ENCODE measurements around the gene AUTS2. TPM values are rescaled to one million over a fixed set of nuclear protein-coding genes. Genes with fewer than 3 reads are reported as not detected.

AUTS2 gene
- total RNA-seq, 1 donor from 2014 or later = 0.79 TPM

DNA sequence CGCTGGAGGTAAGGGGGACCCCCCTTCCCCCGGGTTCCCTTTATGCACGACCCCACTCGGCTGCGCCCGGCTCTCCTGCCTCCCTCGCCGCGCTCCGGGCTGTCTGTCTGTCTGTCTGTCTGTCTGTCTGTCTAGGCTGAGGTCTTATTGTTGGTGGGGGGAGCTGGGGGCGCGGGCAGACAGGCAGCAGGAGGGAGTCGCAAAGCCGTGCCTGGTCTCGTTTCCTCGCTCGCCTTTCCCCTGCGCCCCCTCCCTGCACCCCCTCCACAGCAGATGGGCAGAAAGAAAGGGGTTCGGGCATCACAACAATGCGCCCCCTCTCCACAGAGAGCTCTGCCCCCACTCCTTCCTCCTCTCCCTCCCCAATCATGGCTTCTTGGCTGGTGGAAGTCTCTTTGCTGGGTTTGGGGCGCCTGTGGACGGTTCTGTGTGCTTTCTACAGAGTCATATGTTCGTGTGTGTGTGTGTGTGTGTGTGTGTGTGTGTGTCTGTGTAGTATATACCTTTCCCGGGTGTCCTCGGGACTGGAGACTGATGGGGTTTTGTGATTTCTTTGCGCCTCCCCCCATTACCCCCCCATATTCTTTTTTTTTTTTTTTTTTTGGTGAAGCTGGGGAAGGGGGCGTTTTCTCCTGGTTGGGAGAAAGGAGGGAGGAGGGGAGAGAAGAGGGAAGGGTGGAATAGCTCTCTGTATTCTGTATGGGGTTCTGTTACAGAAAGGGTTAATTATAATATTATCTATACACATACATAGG lies 1.9 kb downstream of the AUTS2 start:
- no peak for DNase-seq (ENCODE audit: low read depth in 2 of 2)

DNA sequence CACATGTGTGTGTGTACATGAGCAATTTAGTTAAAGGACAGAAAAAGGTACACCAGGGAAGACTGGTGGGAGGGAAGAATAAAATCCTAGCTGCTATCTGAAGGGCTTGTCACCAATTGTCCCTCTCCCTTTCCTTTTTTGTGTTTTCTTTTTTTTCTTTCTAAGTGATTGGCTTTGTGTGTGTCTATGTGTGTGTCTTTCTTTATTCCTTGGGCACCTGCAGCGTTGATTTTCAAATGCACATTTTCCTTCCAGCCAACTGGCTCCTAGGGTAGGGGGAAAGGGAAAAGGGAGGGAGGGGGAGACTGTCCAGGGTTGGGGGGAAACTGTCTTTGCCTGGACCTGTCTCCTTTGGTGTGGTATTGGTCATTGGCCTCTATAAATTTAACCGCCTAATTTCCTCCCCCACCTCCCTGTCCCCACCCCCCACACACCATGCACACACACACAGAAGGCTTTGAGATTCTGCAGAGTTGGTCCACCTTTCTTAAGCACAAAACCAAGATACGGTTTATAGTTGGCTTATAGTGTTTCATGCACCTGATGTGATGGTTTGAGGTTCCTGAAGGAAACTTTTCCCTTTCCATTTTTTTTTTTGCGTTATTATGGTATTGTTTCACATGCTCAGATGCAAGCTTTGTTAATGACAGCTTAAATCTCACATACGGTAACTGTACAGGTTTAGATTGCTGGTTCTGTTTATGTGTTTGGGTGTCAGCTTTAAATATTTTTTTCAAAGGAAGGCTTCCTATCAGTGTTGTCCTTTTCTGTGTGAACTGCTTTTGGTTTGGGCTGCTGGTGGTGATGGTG lies 2.6 kb downstream of the AUTS2 start:
- no peak for DNase-seq (ENCODE audit: low read depth in 2 of 2)

DNA sequence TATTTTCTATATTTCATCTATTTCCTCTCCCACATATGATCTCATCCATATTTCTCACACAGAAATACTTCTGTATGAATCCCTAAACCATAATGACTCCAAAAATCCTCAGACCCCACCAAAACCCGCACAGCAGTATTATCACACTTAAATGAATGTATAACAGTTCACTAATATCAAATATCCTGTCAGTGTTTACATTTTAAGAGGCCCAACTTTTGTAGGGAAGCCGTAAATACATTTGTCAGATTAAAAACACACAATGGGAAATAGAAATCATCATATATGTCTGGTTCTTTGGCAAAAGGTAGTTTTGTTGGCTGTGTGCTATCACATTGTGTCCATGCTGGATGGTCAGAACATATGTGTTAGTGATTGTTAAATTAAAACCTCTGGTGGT lies 4.2 kb downstream of the AUTS2 start:
- DNase-seq (ENCODE audit: low read depth in 2 of 2) = no peak

DNA sequence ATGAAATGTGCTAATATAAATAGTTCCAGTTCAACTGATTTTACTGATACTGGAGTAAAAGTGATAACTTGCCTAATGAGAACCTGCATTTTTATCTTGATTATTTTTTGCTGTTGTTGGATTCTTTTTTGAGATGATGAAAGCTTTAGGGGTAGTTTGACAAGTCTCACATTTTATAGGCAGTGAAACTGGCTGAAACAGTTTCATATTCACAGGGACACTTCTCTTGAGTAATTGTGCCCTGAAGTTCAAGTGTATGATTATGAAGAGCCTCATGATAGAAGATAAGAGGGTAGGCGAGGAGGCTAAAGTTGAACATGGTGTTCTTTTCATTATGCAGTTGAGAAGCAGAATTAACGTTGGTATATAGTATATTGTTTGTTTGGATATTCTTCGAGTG lies 5.1 kb downstream of the AUTS2 start:
- DNase-seq (ENCODE audit: low read depth in 2 of 2) = no peak

DNA sequence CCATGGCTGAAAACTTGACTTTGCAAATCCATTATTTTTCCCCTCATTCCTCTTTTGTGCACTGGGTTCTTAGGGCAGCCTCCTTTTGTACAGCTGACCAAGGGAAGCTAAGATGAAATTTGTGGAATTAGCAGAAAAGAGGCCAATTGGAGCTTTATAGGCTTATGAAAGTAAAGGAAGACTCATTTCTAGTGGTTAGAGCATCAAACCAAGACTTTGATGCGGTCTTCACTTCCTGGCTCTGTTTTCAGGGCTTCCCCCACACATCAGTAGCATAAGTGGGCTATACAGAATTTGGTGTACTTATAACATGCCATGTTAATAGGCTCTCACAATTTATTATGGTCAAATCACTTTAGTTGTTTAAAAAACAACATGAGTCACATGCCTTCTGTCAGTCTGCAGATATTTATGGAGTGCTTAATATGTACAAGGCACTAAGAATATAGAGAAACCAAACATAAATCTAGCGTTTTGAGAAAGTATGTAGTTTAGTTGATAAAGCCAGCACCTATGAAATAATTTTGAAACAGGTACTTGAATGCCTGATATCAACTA lies 5.7 kb downstream of the AUTS2 start:
- DNase-seq (ENCODE audit: low read depth in 2 of 2) = no peak

DNA sequence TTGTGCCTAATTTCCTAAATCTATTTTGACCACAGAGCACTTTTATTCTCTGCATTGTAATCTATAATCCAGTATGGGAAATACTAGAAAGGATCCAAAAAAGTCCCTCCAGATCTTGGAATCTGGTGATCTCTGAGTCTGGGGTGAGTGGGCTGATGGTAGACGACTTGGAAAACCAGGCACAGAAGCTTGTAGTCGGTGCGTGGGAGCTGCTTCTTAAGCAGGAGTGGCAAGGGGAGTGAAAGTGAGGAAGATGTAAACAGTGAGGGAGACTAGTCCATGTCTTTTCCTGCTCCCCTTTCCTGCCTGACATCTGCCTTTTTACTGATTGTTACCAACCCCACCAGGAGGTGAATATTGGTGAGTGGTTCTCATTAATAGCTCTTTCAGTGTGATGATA lies 6.8 kb downstream of the AUTS2 start:
- no peak for DNase-seq (ENCODE audit: low read depth in 2 of 2)

DNA sequence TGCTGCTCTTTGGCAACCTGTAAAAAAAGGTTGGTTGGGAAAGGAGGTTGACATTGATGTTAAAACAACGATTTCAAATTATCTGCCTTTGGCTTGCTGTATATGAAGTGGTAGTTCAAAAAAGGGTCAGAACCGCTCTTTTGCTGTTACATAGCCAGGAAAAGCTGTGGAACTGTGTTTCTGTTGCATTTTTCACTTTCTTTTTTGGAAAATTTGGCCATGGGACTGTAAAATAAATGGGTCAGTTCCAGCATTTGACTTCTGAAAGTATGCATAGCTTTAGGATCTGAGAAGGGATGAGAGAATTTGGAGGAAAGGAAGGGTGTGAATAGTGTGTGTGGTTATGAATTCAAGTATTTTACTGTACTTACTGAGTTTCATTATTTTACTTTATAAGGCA lies 7.3 kb downstream of the AUTS2 start:
- no peak for DNase-seq (ENCODE audit: low read depth in 2 of 2)

DNA sequence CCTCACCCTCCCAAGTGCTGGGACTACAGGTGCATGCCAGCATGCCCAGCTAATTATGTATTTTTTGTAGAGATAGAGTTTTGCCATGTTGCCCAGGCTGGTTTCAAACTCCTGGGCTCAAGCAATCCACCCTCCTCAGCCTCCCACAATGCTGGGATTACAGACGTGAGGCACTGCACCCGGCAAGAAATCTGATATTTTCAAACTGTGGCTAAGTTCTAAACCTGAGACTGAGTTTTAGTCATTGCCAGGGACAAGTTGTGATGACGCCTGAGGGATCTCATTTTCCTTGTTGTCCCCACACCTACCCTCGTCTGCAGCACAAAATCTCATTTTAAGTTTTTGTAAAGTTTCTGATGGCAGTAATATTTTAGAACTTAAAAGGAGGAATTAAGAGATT lies 9.8 kb downstream of the AUTS2 start:
- DNase-seq (ENCODE audit: low read depth in 2 of 2) = no peak

DNA sequence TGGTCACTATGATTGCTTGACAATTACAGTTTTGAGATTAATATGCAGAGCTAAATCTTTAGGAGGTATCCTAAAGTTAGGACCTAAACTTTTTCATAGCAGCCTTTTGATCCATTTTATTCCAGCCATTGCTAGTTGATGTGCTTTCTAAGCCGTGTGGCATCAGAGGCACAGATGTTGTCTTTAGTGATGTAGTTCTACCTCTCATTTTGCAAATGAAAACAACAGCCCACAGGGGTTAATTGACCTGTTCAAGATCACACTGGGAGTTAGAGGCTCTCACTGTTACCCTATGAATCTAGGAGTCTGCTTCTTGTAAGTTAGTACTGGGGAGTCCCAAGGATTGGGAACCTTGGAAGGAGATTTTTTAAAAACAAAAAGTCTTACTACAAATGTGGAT lies 10.6 kb downstream of the AUTS2 start:
- no peak for DNase-seq (ENCODE audit: low read depth in 2 of 2)

DNA sequence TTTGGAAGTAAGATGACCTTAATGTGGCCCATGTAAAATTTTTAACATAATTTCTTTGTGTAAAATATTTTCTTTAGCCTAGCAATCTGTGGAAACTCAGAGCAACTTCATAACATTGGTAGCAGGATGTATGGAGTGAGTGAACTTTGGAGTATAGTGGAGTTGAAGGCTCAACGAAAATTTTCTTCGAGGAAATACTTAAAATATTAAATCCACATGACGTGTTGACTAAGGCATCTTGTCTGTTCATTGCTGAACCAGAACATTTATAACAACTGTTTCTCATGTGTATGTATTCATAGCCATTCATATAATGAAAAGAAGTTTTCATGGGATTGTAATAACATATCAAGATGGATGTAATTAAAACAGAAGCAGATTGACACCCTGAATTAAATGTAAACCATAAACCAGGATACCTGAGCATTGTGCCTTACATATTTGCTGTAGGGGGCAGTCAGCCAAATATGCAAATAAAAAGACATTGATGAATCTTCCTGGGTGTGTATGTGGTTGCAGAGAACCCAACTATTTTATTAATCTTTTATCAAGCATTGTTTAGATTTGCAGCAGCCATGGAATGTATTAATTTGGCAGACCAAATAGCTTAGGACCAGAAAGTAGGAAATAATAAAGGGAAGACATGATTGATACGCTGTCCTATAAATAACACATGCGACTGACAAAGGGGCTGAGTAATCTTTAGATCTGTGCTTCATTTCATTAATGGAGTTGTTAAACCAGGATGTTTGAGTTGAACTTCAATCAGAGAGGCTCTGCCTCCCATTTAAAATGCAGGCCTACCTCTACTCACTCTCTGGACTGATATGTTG lies 11.5 kb downstream of the AUTS2 start:
- DNase-seq (ENCODE audit: low read depth in 2 of 2) = no peak

DNA sequence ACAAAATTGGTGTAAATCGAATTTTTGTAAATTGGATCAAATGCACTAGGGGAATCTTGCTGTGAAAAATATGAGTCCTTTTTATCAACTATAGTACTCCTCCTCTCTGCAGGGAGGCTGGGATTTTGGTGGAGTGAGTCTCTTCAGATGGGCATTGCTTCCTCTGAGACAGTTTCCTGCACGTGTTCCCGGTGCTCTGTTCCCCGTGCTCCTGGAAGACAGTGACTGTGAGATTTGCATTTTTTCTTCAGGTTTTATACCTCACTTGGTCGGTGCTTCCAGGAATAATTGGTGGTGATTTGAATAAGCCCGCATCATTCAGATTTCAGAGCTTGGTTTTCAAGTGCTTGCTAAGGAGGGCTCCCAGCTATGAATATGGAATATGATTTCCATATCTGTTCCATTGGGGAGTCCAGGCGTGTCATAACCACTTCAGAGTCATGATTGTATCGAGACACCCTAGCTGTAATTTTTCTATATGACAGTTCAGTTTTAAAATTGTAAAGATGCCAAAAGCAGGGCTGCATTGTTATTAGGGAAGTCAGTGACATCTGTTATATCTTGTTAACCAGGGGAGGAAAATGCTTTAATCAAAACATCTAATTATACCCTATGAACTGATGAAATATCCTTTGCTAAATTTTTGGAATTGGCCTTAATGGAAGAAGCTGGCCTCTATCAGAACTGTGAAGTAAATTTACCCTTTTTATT lies 12.3 kb downstream of the AUTS2 start:
- no peak for DNase-seq (ENCODE audit: low read depth in 2 of 2)

DNA sequence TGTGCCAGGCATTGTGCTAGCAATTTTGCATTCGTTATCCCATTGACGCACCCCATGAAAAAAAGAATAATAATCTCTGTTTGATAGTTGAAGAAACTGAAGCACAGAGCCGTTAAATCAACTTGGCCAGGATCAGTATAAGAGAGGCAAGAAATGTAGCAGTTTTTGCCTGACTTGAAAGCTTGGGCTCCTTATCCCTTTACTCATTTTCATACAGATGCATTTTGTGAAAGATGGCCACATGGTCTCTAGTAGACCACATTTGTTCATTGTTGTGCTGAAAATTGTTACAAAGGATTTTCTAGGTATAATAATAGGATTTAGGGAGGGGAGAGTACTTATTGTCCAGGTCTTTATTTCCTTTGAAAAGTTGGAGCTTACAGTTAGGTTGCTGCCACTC lies 14.7 kb downstream of the AUTS2 start:
- DNase-seq (ENCODE audit: low read depth in 2 of 2) = no peak

DNA sequence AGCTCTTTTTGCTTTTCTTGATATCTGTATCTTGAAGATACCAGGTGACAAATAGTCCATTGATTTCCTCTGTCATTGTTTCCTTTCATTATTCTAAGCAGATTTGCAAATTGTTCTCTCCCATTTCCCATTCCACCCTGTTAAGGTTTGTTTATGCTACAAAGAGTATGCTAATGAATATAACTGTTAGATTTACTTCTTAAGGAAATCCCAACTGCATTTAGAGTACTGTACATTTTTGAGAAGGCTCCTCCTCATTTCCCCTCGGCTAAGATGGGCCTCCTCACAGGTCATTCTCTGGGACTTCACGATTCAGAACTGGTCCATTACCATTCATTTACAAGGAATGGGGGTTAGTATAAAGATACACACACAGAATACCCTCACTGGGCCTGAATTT lies 15.6 kb downstream of the AUTS2 start:
- no peak for DNase-seq (ENCODE audit: low read depth in 2 of 2)

DNA sequence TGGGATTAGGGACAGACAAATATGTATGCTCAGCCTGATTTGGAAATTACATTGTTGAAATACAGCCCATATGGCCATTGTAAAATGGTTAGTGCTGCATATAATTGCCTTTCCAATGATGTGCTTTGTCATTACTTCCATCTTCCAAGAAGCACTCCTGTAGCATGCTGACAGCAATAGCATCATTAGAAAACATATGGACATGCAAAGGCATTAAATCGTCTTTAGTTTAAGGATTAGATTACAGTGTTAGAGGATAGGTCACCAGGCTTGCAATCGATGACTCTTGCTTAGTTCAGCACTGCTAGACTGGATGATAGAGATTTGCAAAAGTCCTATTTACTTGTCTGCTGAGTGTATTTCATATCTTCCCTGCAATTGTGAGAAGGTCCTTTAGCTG lies 17.4 kb downstream of the AUTS2 start:
- DNase-seq (ENCODE audit: low read depth in 2 of 2) = no peak

DNA sequence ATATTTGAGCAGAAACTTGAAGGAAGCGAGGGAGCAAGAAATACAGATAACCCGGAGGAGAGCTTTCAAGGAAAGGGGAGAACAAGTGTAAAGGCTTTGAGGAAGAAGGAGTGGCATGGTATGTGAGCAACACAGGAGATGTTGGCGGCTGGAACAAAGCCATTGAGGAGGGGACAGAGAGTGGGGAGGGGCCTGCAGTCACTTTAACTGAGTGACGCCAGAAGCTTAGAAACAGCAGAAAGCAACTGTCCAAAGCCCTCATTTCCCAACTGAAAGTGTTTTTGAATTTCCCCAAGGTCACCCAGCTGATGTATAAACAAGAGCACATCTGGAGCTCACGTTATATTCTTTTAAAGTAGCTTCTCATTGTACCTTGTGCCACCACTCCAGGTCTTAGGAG lies 19.1 kb downstream of the AUTS2 start:
- no peak for DNase-seq (ENCODE audit: low read depth in 2 of 2)

DNA sequence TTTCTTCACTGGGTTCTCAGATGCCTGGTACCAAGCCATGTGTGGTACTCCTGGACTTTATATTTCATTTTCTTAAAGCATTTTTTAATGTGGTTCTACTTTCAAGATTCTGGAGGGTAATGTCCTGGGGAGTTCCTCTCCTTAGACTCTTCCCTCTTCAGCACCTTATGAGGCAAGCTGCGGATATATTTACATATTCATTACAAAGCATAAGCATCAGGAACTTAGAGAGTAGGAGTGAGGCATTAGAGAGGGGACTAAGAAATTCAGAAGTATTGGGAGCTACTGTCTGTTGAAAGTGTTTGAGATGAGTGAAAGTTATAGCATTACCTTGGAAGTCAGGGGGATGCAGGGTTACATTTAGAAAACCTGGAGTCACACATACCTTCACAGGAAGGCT lies 20.8 kb downstream of the AUTS2 start:
- no peak for DNase-seq (ENCODE audit: low read depth in 2 of 2)

DNA sequence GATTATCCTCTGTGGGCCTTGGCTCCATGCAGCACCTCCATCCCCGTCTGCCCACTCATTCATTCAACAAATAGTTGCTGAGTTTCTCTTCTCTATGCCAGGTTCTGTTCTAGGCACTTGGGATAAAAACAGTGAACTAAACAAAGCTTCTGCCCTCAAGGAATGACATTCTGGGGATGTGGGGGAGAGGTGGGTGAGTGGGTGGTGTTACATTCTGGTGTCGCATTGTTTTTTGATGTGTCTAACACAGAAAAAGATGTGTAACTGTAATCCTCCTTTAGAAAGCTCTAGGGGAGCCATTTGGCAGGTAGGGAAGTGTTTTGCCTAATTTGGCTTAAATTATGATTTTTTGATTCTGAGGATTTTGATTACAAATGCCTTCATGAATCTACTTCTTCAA lies 21.4 kb downstream of the AUTS2 start:
- DNase-seq (ENCODE audit: low read depth in 2 of 2) = no peak

DNA sequence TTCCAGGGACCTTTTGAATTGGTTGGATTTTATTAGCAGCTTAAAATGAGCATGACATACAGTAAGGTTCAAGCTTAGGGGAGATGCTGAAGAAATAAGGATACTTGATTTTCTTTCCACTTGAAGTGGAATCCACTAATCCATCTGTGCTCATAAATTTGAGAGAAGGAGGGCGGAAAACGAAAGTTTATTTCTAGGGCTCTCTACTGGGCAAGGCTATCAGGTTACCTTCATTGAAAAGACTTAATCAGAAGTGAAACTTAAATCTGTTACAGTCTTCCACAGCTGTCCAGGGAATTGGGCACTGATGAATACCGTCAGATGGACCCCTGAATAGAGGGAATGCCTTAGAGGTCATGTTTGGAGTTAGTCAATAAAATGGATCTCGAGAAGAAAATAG lies 21.8 kb downstream of the AUTS2 start:
- DNase-seq (ENCODE audit: low read depth in 2 of 2) = no peak

DNA sequence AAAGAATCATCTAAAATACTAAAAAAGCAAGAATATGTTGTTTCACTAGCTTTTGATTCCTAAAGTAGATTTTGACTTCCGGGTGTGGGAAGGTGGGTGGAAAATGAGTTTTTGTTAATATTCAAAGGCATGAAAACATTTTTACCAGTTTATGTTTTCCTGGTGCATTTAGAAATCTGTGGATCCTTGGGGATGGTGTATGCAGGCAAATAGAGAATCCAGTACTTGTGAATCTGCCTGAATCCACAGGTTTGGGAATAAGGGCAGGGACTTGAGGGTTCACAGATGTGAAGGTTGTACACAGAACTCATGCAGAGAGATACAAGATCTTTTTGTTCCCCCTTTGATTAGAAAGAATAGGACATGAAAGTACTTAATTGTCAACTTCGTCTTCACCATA lies 22.4 kb downstream of the AUTS2 start:
- no peak for DNase-seq (ENCODE audit: low read depth in 2 of 2)

DNA sequence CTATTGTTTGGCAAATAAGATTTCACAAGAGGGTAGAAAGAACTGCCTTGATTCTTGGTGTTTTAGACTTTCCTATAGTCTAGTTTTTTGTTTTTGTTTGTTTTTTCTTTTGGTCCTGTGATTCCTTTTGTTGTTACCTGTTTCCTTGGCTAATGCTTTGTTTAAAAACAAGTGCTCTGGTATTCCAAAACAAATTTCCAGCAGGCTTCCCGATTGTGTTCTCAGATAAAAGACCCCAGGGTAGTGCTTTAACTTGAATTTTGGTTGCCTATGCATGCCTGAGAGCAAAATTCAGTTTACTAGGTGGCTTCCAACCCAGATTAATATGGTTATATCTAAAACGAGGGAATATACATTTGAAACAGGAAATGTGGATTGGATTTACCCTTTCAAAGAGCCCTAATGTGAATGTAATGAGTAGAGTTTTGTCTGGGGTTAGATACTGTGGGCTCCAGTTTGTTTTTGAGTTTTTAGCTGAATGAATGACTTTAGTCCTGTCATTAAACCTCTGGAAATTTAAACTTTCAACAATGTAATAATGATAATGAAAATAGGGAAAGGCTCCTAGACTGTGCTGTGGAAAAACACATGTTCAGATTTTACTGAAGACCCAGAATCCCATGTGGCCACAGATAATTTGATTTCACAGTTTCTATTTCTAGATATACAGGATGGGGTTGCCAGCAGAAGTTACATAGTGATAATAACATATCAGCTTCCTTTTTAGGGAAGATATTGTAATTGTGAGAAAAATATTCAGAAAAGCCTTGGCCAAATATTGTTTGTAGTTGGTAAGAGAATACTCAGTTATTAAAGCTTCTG lies 23.9 kb downstream of the AUTS2 start:
- no peak for DNase-seq (ENCODE audit: low read depth in 2 of 2)
